ENCODE data around the gene AMFR.

- TF ChIP-seq, protein P1, sequence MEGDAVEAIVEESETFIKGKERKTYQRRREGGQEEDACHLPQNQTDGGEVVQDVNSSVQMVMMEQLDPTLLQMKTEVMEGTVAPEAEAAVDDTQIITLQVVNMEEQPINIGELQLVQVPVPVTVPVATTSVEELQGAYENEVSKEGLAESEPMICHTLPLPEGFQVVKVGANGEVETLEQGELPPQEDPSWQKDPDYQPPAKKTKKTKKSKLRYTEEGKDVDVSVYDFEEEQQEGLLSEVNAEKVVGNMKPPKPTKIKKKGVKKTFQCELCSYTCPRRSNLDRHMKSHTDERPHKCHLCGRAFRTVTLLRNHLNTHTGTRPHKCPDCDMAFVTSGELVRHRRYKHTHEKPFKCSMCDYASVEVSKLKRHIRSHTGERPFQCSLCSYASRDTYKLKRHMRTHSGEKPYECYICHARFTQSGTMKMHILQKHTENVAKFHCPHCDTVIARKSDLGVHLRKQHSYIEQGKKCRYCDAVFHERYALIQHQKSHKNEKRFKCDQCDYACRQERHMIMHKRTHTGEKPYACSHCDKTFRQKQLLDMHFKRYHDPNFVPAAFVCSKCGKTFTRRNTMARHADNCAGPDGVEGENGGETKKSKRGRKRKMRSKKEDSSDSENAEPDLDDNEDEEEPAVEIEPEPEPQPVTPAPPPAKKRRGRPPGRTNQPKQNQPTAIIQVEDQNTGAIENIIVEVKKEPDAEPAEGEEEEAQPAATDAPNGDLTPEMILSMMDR (IDR thresholded peaks at IDR 0.05), result no peak
- no peak for TF ChIP-seq POLR2AphosphoS5 (IDR thresholded peaks at IDR 0.05)
- no peak for TF ChIP-seq POLR2A (IDR thresholded peaks at IDR 0.05)
Measured at GRCh38 chr16:56463153-56463552, 37.8 kb upstream of the AMFR start.
